GM15510 (cell line): ENCODE measurements around the gene GLIS1.

Experiments
- POLR2A ChIP-seq: IDR thresholded peaks from 3 replicates; pipeline ENCODE4 v1.6.1; 2011; ENCODE audit warnings: borderline replicate concordance; ENCODE audit not compliant: insufficient read length; ENCODE audit errors: extremely low read depth

GLIS1 gene

GRCh38 chr1:53752281-53752680 lies 13.3 kb upstream of the GLIS1 start:
- TF ChIP-seq POLR2A: no peak

- no peak for TF ChIP-seq POLR2A
These were observed 8.9 kb upstream of the GLIS1 start for GRCh38 chr1:53747841-53748240.

- TF ChIP-seq POLR2A: no peak
These were observed 1.7 kb upstream of the GLIS1 start for GRCh38 chr1:53740621-53741105.

- no peak for TF ChIP-seq POLR2A
These were observed 507 bp downstream of the GLIS1 start for GRCh38 chr1:53738205-53739108.

- TF ChIP-seq POLR2A: no peak
These were observed 1.2 kb downstream of the GLIS1 start for GRCh38 chr1:53737648-53738204.

GRCh38 chr1:53736290-53736689 lies 2.7 kb downstream of the GLIS1 start:
- no peak for TF ChIP-seq POLR2A

- no peak for TF ChIP-seq POLR2A
These were observed 3.3 kb downstream of the GLIS1 start for GRCh38 chr1:53735681-53736080.

- no peak for TF ChIP-seq POLR2A
These were observed 3.7 kb downstream of the GLIS1 start for GRCh38 chr1:53735261-53735660.

- no peak for TF ChIP-seq POLR2A
These were observed 4.2 kb downstream of the GLIS1 start for GRCh38 chr1:53734650-53735211.

GRCh38 chr1:53733975-53734649 lies 4.9 kb downstream of the GLIS1 start:
- TF ChIP-seq POLR2A: no peak

- TF ChIP-seq POLR2A: no peak
These were observed 5.5 kb downstream of the GLIS1 start for GRCh38 chr1:53733447-53733931.

GRCh38 chr1:53732912-53733317 lies 6.0 kb downstream of the GLIS1 start:
- no peak for TF ChIP-seq POLR2A

GRCh38 chr1:53732409-53732808 lies 6.6 kb downstream of the GLIS1 start:
- TF ChIP-seq POLR2A: no peak

- no peak for TF ChIP-seq POLR2A
These were observed 7.1 kb downstream of the GLIS1 start for GRCh38 chr1:53731779-53732305.
